RWPE1 (cell line): Measurements from ENCODE around the gene NCS1.
A peak's percentile ranks its signal among the peaks of the same experiment; 100 is the strongest.

Experiments used
- CTCF ChIA-PET: fragments of 350-600 bp; sonication (Branson Sonifier 250); formaldehyde crosslinking; extraction: SDS; loops from one replicate; lab custom pipeline; 2021; lab: Yijun Ruan, JAX
- POLR2A ChIA-PET: fragments of 400-600 bp; formaldehyde crosslinking; extraction: SDS; loops from one replicate; lab custom pipeline; 2020; ENCODE audit warnings: antibody characterized with exemption; ENCODE audit not compliant: low non-redundant PET; lab: Yijun Ruan, JAX
- DNase-seq: peaks from one replicate; pipeline ENCODE4 v3.0.0; 2012; ENCODE audit warnings: low spot score
- H3K27ac ChIP-seq: fragments of 450-650 bp; 2 replicates; pipeline ENCODE4 v1.5.1; 2017
- TF ChIP-seq, protein P1 (sequence below): fragments of 450-650 bp; conservative IDR thresholded peaks from 2 replicates; pipeline ENCODE4 v1.5.1; 2017; ENCODE audit warnings: low read depth, mild to moderate bottlenecking

The NCS1 gene

DNA sequence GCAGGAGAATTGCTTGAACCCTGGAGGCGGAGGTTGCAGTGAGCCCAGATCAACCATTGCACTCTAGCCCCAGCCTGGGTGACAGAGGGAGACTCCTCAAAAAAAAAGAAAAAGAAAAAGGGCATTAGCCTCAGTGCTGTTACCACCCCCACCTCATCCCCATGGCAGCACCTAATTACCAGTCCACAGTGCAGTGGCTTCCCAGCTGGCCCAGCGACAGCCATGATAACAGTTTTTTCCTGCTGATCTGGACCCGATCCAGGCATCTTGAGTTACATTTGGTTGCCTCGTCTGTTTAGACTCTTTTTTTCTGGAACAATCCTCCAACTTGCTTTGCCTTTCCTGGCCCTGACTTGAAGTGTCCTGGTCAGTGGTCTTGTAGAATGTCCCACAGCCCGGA lies 24.4 kb downstream of the NCS1 start:
- TF ChIP-seq, protein P1, sequence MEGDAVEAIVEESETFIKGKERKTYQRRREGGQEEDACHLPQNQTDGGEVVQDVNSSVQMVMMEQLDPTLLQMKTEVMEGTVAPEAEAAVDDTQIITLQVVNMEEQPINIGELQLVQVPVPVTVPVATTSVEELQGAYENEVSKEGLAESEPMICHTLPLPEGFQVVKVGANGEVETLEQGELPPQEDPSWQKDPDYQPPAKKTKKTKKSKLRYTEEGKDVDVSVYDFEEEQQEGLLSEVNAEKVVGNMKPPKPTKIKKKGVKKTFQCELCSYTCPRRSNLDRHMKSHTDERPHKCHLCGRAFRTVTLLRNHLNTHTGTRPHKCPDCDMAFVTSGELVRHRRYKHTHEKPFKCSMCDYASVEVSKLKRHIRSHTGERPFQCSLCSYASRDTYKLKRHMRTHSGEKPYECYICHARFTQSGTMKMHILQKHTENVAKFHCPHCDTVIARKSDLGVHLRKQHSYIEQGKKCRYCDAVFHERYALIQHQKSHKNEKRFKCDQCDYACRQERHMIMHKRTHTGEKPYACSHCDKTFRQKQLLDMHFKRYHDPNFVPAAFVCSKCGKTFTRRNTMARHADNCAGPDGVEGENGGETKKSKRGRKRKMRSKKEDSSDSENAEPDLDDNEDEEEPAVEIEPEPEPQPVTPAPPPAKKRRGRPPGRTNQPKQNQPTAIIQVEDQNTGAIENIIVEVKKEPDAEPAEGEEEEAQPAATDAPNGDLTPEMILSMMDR = no peak
- ChIA-PET CTCF (no interaction called here), POLR2A (no interaction called here)
- DNase-seq = no peak
- peak overlapping the region; percentile 86 for H3K27ac ChIP-seq

DNA sequence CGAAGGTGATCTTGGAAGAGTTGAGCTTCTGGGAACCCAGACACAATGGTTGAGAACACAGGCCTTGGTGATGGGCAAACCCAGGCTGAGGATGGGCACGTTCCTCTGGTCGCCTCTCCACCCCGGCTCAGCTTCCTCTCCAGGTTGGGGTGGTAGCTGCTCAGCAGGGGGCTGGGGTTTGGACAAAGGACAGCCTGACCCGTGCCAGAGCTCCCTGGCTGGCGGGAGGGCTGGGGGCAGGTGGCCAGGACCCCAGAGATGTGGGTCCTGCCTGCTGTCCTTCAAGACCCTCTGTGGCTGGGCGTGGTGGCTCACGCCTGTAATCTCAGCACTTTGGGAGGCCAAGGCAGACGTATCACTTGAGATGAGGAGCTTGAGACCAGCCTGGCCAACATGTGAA lies 25.2 kb downstream of the NCS1 start:
- H3K27ac ChIP-seq = peak overlapping the region; percentile 95
- DNase-seq = no peak
- ChIA-PET CTCF (interaction anchor here (0.7 to 1.7 kb wide), 2 partner anchors 15 to 39 kb away, joined by 4 to 9 read pairs; no protein-coding TSS in a partner anchor), POLR2A (interaction anchor here (0.6 kb wide), 1 partner anchor 81 kb away, joined by 3 read pairs; no protein-coding TSS in a partner anchor)
- TF ChIP-seq, protein P1 = no peak

DNA sequence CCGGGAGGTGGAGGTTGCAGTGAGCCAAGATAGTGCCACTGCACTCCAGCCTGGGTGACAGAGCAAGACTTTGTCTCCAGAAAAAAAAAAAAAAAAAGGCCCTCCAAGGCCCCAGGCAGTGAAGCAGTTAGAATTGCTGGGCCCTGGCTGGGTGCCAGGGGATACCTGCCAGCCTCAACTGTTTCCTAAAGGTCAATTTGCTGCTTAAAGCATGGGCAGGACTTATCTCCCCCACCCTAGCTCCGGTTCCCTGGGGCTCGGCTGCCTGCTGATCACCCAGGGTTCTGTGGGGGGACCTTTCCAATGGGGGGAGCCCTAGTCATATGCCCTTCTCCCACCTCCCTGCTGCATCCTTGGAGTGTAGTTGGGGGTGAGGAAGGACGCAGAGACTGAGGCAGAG lies 25.7 kb downstream of the NCS1 start:
- POLR2A ChIA-PET = interaction anchor here (0.6 kb wide), 1 partner anchor 82 kb away, joined by 3 read pairs; no protein-coding TSS in a partner anchor
- TF ChIP-seq, protein P1 = no peak
- CTCF ChIA-PET = interaction anchor here (0.7 to 1.7 kb wide), 2 partner anchors 16 to 38 kb away, joined by 4 to 9 read pairs; no protein-coding TSS in a partner anchor
- DNase-seq = no peak
- peak overlapping the region; percentile 95 for H3K27ac ChIP-seq

DNA sequence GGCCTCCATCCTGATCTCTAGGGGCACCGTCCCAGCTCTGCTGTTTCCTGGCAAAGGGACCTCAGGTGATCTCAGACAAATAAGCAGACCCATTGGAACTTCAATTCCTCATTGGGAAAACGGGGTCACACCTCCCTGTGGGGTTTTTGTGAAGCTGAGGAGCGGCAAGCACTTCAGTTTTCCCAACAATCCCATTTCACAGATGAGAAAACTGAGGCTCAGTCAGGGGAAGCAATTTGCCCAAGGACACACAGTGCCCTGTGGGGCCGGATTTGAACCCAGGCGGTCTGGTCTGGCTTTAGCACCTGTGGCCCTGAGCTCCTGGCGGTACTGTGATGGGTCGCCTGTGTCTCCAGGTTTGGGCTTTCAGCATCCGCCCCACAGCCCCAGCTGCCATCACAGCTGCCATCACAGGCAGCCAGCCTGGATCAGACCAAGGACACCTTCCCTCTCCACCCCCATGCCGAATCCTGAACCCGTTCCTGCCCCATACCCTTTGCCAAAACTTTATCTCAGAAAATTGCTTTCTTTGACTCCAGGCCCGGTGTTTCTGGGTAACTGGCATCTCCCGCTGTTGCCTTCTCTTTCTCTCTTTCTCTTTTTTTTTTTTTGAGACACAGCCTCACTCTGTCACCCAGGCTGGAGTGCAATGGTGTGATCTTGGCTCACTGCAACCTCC lies 26.4 kb downstream of the NCS1 start:
- CTCF ChIA-PET = interaction anchor here (1.7 kb wide), 1 partner anchor 38 kb away, joined by 9 read pairs; no protein-coding TSS in a partner anchor
- peak overlapping the region; percentile 95 for H3K27ac ChIP-seq
- POLR2A ChIA-PET = no interaction called here
- DNase-seq = no peak
- TF ChIP-seq, protein P1 = no peak

DNA sequence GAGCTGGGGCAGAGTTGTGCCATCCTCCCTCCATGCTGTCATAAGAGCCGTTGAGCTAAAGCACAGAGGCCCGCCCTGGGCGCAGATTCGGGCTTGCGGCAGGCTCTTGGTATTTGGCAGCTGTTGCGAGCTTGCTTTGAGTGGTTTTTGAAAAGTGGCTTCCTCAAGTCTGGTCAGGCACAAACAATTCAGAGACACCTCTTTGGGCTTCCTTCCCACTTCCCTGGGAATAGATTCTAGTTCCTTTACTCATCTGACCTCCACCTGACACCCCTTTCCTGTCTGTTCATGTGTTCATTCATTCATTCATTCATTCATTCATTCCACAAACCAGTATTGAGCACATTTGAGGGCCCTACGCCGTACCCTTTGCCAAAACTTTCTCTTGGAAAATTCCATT lies 27.4 kb downstream of the NCS1 start:
- ChIA-PET CTCF (interaction anchor here (0.5 to 0.9 kb wide), 4 partner anchors 12 to 1061 kb away, joined by 3 to 5 read pairs (median 4); no protein-coding TSS in a partner anchor), POLR2A (no interaction called here)
- DNase-seq = peak; percentile 85
- peak overlapping the region; percentile 95 for H3K27ac ChIP-seq
- TF ChIP-seq, protein P1 = no peak

DNA sequence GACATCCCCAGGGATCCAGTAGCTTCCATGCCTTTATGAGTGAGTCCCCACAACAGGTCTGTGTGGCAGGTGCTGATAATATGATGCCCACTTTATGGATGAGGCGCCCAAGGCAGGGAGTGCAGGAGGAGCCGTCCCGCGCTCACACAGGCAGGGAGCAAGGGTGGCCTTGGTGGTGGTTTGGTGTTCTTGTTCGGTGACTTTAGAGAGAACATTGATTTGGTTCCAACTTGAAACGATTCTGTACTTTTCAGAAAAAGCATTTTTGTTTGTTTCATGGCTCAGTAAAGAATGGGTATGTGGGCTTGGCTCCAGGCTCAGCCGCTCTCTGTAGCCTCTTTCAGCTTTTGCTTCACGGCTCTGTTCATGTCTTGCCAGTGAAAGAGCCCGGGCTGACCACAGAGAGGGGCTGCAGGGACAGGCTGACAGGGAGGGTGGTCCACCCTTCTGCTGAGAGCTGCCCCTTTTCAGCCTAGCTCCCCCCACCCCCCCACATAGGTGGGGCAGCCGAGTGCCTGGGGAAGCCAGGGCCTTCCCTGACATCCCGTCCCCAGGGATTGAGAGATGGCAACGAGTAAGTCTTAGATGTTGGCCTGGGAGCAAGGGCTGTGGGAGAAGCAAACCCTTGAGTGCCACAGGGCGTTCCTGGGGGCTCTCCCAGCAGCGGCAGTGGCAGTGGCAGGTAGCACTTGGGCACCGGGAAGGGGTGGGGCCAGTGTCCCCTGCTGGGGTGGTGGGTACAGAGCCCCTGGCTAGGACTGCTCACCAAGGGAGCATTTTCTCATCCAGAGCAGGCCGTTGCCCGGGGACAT lies 28.0 kb downstream of the NCS1 start:
- no peak for DNase-seq
- POLR2A ChIA-PET = no interaction called here
- CTCF ChIA-PET = interaction anchor here (0.5 to 1.3 kb wide), 4 partner anchors 9 to 162 kb away, joined by 4 to 7 read pairs (median 4); no protein-coding TSS in a partner anchor
- peak overlapping the region; percentile 95 for H3K27ac ChIP-seq
- TF ChIP-seq, protein P1 = no peak
